A673 (cell line): Measurements from ENCODE around the gene MEGF8. TPM values are rescaled to one million over a fixed set of nuclear protein-coding genes. Genes with fewer than 3 reads are reported as not detected.
A peak's percentile ranks its signal among the peaks of the same experiment; 100 is the strongest.

ENCODE experiments used
- BruUV-seq: library from RNA; stranded (reverse); fragments of 400-500 nt; replicated peaks from 2 replicates; lab custom pipeline; 2021; lab: Mats Ljungman, UMichigan
- CTCF ChIA-PET: fragments of 300-600 bp; sonication (Branson Sonifier 250); formaldehyde crosslinking; loops from one replicate; lab custom pipeline; 2022; ENCODE audit warnings: antibody characterized with exemption; lab: Charles Lee
- POLR2A ChIA-PET: fragments of 300-600 bp; sonication (Branson Sonifier 250); formaldehyde crosslinking; loops from one replicate; lab custom pipeline; 2022; ENCODE audit warnings: antibody characterized with exemption; ENCODE audit not compliant: low non-redundant PET; lab: Charles Lee
- DNase-seq: peaks from one replicate; pipeline ENCODE4 v3.0.0-alpha.2; 2015; ENCODE audit warnings: low spot score
- H3K27ac ChIP-seq: fragments of 200-600 bp; sonication (generic); 2 replicates; pipeline ENCODE4 v1.5.1; 2016; ENCODE audit warnings: mixed run types, low read depth, mild to moderate bottlenecking, mixed read lengths, antibody characterized with exemption, low read length; ENCODE audit not compliant: poor library complexity, severe bottlenecking
- H3K27me3 ChIP-seq: fragments of 200-600 bp; sonication (generic); replicated peaks from 2 replicates; pipeline ENCODE4 v1.6.1; 2017; ENCODE audit warnings: mixed run types, low read depth, mild to moderate bottlenecking, mixed read lengths, antibody characterized with exemption, low read length; ENCODE audit not compliant: insufficient read depth, poor library complexity
- H3K36me3 ChIP-seq: fragments of 200-600 bp; sonication (generic); 2 replicates; pipeline ENCODE4 v1.6.1; 2016; ENCODE audit warnings: mixed run types, mild to moderate bottlenecking, mixed read lengths, antibody characterized with exemption, low read length; ENCODE audit not compliant: insufficient read depth, poor library complexity, severe bottlenecking
- H3K4me1 ChIP-seq: fragments of 200-600 bp; sonication (generic); 2 replicates; pipeline ENCODE4 v1.6.1; 2017; ENCODE audit warnings: mixed run types, mild to moderate bottlenecking, mixed read lengths, antibody characterized with exemption, low read length; ENCODE audit not compliant: insufficient read depth, poor library complexity, severe bottlenecking
- H3K4me3 ChIP-seq: fragments of 200-600 bp; sonication (generic); 2 replicates; pipeline ENCODE4 v1.5.1; 2016; ENCODE audit warnings: low read depth, mixed run types, mild to moderate bottlenecking, mixed read lengths, low read length; ENCODE audit not compliant: poor library complexity, severe bottlenecking
- H3K9me3 ChIP-seq: fragments of 200-600 bp; sonication (generic); 2 replicates; pipeline ENCODE4 v1.6.1; 2016; ENCODE audit warnings: mixed run types, low read depth, mild to moderate bottlenecking, mixed read lengths, antibody characterized with exemption, low read length; ENCODE audit not compliant: poor library complexity, severe bottlenecking
- CTCF ChIP-seq: fragments of 300-800, 200-600 bp; sonication (generic); conservative IDR thresholded peaks from 2 replicates; pipeline ENCODE4 v1.5.1; 2017; ENCODE audit warnings: low read depth, mild to moderate bottlenecking, antibody characterized with exemption, low read length, moderate library complexity, mixed read lengths
- EZH2 ChIP-seq: fragments of 200-600 bp; sonication (generic); IDR thresholded peaks from 2 replicates; pipeline ENCODE4 v1.6.1; 2017; ENCODE audit warnings: borderline replicate concordance, low read depth, mild to moderate bottlenecking, mixed read lengths, antibody characterized with exemption, low read length; ENCODE audit not compliant: poor library complexity, severe bottlenecking
- intact Hi-C: fragments of 100-400 bp; cut with micrococcal nuclease; formaldehyde crosslinking; loops from one replicate; pipeline ENCODE4 v1.10.0; 2022; ENCODE audit not compliant: unreplicated experiment
- total RNA-seq: library from RNA; stranded (reverse); gene quantifications from 2 replicates; pipeline ENCODE4 v1.2.3, GENCODE V29; 2021

The MEGF8 gene
- total RNA-seq, 1 experiment from 2014 or later = 28.5 TPM

GRCh38 chr19:42311657-42312056 lies 13.8 kb upstream of the MEGF8 start:
- ChIA-PET CTCF (no interaction called here), POLR2A (interaction anchor here (0.9 kb wide), 1 partner anchor 69 kb away, joined by 3 read pairs; the partner anchor contains the start of gene GSK3A)
- no peak for DNase-seq
- H3K27ac ChIP-seq = no peak overlapping the region
- no peaks in the 10 kb centered on the region for H3K9me3 ChIP-seq
- H3K4me1 ChIP-seq = no peaks in the 10 kb centered on the region
- H3K27me3 ChIP-seq = no peaks in the 10 kb centered on the region
- 0 out of 2 replicates have a peak, but pooled peaks have one; percentile 21 for TF ChIP-seq CTCF
- TF ChIP-seq EZH2 = no peak
- no TSS peak for BruUV-seq
- no peaks in the 10 kb centered on the region for H3K36me3 ChIP-seq
- intact Hi-C loops = no loop called here
- no peak overlapping the region for H3K4me3 ChIP-seq

DNA sequence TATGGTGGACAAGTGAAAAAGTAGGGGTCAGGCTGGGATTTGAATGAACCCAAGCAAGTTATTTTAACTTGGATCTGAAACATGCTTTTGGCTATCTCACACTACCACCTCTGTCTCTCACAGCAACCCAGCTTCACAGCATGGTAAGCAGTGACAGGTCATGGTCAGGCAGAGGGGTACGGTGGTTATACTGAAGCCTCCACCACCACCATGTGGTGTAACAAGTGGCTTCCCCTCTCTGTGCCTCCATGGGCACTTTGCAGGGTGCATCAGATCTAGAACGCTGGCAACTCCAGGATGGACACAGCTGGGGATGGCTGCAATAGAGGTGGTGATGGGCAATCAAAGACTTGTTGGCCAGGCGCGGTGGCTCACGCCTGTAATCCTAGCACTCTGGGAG lies 13.1 kb upstream of the MEGF8 start:
- H3K4me1 ChIP-seq = no peaks in the 10 kb centered on the region
- POLR2A ChIA-PET = no interaction called here
- no peak overlapping the region for H3K4me3 ChIP-seq
- no peaks in the 10 kb centered on the region for H3K36me3 ChIP-seq
- TF ChIP-seq EZH2 (no peak), CTCF (no peak)
- H3K27ac ChIP-seq = no peak overlapping the region
- CTCF ChIA-PET = no interaction called here
- H3K27me3 ChIP-seq = no peaks in the 10 kb centered on the region
- BruUV-seq = no TSS peak
- DNase-seq = no peak
- intact Hi-C loops = no loop called here
- H3K9me3 ChIP-seq = no peaks in the 10 kb centered on the region

DNA sequence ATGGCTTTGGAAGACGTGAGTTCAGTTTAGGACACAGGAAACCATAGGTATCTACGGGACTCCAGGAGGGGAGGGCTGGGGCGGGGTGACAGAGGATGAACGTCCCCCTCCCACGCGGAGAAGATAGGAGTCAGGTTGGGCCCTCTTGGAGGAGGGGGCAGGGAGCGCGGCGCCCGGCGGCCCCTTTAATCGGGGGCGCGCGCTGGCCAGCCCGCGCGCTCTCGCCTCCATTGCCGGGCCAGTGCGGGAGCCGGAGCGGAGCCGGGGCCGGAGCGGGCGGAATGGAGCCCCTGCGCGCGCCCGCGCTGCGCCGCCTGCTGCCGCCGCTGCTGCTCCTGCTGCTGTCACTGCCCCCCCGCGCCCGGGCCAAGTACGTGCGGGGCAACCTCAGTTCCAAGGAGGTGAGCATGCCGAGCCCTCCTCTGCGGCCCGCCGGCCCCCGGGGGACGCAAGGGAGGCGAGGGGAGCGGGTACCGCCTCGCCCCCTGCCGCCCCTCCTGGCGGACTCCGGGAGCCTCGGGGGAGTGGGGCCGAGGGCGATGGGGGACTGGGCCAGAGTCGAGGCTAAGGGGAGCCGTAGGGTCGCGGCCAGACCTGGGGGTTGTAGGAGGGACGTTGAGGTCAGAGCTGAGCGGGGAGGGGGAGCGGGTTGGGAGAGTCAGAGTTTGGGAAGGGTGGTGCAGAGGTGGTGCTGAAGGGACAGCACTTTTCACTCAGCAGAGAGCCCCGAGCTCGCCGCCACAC lies 12.2 kb upstream of the MEGF8 start, which contains the start of gene TMEM145:
Gene TMEM145, plus strand, starts transcription at position 214 of the 744 bp plus-strand sequence. Its CDS starts 68 bp downstream, at position 282.
- POLR2A ChIA-PET = no interaction called here
- peak within 1 kb of the TSS; percentile 66 for H3K4me3 ChIP-seq
- BruUV-seq = no TSS peak
- H3K27ac ChIP-seq = no peak within 1 kb of the TSS
- CTCF ChIA-PET = no interaction called here
- H3K36me3 ChIP-seq = no peaks in the 10 kb centered on the region
- intact Hi-C loops = no loop called here
- DNase-seq = peak; percentile 68
- H3K4me1 ChIP-seq = no peaks in the 10 kb centered on the region
- TF ChIP-seq CTCF (peak; percentile 34; the same call in 1 of the 2 replicates), EZH2 (no peak)
- H3K27me3 ChIP-seq = no peaks in the 10 kb centered on the region
- no peaks in the 10 kb centered on the region for H3K9me3 ChIP-seq
